ENCODE results near the gene FTSJ3. TPM values are rescaled to one million over a fixed set of nuclear protein-coding genes. Genes with fewer than 3 reads are reported as not detected.
A peak's percentile ranks its signal among the peaks of the same experiment; 100 is the strongest.

FTSJ3 gene
- total and polyA plus RNA-seq, 2 of the 13 experiments (the other 11 are each of a cell fraction or from before 2014, with no cell fraction given) = 26.0 to 64.2 TPM

DNA sequence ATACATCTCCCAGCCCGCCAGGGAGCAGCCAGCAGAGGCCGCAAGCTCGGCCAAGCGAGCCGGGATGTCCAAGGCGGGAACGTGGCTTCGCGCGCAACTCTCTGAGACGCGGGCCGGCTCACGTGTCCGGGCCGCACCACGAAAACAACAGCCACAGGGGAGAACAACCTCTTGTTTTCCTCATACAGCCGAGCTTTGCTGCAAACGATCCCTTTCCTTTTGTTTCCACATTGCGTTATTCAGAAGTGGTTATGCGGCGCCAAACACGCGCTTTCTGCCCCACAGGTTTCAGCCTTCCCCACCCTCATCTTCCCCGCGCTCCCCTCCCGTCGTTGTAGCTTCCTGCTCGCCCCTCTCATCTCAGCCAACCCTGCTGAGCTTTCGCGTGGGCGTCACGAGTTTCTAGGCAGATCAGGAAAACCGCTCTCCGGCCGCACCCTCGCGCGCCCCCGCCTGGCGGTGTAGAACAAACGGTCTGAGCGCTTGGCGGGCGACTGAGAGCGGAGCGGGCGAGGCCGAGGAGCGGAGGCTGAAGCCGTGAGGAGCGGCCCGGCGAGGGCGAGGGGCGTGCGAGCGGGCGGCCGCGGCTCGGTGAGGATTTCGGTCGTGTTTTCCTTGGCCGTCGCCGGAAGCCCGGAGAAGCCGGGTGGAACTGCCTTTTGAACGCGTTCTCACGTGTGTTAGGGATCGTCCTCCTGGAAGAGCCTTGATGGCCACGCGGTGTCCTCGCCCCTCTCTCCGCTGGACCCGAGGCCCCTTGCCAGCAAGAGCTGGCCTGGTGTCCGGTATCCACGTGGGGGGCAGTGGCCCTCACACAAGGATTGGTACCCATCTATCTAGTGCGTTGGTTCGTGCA is 21.6 kb upstream of the FTSJ3 start (continued):
- TF ChIP-seq, protein P1, sequence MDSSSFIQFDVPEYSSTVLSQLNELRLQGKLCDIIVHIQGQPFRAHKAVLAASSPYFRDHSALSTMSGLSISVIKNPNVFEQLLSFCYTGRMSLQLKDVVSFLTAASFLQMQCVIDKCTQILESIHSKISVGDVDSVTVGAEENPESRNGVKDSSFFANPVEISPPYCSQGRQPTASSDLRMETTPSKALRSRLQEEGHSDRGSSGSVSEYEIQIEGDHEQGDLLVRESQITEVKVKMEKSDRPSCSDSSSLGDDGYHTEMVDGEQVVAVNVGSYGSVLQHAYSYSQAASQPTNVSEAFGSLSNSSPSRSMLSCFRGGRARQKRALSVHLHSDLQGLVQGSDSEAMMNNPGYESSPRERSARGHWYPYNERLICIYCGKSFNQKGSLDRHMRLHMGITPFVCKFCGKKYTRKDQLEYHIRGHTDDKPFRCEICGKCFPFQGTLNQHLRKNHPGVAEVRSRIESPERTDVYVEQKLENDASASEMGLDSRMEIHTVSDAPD (CRISPR knock-in tag; IDR thresholded peaks at IDR 0.05) = no peak
- TF ChIP-seq MTA1 (CRISPR knock-in tag; IDR thresholded peaks at IDR 0.05; ENCODE audit: borderline replicate concordance) (0 out of 2 replicates have a peak, but pooled peaks have one; percentile 1), ZMYM4 (CRISPR knock-in tag; IDR thresholded peaks at IDR 0.05) (peak; percentile 84), ZNF839 (CRISPR knock-in tag; IDR thresholded peaks at IDR 0.05; ENCODE audit: borderline replicate concordance) (no peak), ZNF747 (CRISPR knock-in tag; IDR thresholded peaks at IDR 0.05; ENCODE audit: borderline replicate concordance) (no peak), ZNF570 (CRISPR knock-in tag; IDR thresholded peaks at IDR 0.05; ENCODE audit: borderline replicate concordance) (no peak), ARID5B (CRISPR knock-in tag; IDR thresholded peaks at IDR 0.05) (no peak), SYNCRIP (IDR thresholded peaks at IDR 0.05; ENCODE audit: insufficient read depth, low read depth, low read length) (no peak), MXI1 (IDR thresholded peaks at IDR 0.05; ENCODE audit: borderline replicate concordance, low read depth, low read length) (no peak; the same call in 2 of the 3 replicates), SMYD3 (CRISPR knock-in tag; IDR thresholded peaks at IDR 0.05) (no peak), NR2F2 (IDR thresholded peaks at IDR 0.05; ENCODE audit: borderline replicate concordance, low read depth) (no peak), PCBP1 (IDR thresholded peaks at IDR 0.05; ENCODE audit: borderline replicate concordance, low read depth, low read length) (0 out of 2 replicates have a peak, but pooled peaks have one; percentile 66), NR0B2 (CRISPR knock-in tag; IDR thresholded peaks at IDR 0.05) (peak; percentile 47; the same call in 1 of the 2 replicates)
- TF ChIP-seq, protein P2, sequence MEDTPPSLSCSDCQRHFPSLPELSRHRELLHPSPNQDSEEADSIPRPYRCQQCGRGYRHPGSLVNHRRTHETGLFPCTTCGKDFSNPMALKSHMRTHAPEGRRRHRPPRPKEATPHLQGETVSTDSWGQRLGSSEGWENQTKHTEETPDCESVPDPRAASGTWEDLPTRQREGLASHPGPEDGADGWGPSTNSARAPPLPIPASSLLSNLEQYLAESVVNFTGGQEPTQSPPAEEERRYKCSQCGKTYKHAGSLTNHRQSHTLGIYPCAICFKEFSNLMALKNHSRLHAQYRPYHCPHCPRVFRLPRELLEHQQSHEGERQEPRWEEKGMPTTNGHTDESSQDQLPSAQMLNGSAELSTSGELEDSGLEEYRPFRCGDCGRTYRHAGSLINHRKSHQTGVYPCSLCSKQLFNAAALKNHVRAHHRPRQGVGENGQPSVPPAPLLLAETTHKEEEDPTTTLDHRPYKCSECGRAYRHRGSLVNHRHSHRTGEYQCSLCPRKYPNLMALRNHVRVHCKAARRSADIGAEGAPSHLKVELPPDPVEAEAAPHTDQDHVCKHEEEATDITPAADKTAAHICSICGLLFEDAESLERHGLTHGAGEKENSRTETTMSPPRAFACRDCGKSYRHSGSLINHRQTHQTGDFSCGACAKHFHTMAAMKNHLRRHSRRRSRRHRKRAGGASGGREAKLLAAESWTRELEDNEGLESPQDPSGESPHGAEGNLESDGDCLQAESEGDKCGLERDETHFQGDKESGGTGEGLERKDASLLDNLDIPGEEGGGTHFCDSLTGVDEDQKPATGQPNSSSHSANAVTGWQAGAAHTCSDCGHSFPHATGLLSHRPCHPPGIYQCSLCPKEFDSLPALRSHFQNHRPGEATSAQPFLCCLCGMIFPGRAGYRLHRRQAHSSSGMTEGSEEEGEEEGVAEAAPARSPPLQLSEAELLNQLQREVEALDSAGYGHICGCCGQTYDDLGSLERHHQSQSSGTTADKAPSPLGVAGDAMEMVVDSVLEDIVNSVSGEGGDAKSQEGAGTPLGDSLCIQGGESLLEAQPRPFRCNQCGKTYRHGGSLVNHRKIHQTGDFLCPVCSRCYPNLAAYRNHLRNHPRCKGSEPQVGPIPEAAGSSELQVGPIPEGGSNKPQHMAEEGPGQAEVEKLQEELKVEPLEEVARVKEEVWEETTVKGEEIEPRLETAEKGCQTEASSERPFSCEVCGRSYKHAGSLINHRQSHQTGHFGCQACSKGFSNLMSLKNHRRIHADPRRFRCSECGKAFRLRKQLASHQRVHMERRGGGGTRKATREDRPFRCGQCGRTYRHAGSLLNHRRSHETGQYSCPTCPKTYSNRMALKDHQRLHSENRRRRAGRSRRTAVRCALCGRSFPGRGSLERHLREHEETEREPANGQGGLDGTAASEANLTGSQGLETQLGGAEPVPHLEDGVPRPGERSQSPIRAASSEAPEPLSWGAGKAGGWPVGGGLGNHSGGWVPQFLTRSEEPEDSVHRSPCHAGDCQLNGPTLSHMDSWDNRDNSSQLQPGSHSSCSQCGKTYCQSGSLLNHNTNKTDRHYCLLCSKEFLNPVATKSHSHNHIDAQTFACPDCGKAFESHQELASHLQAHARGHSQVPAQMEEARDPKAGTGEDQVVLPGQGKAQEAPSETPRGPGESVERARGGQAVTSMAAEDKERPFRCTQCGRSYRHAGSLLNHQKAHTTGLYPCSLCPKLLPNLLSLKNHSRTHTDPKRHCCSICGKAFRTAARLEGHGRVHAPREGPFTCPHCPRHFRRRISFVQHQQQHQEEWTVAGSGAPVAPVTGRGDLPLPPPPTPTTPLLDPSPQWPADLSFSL (CRISPR knock-in tag; IDR thresholded peaks at IDR 0.05) = no peak

Measured in HepG2 (cell line).